Ascending aorta (tissue), 2 donors: ENCODE data around the gene IREB2. TPM values are rescaled to one million over a fixed set of nuclear protein-coding genes. Genes with fewer than 3 reads are reported as not detected.

Experiments
- DNase-seq, 2 donors: peaks; one replicate each; pipeline ENCODE4 v3.0.0-alpha.2; 2019; ENCODE audit warnings: low spot score in 2 of 2
- H3K27ac ChIP-seq, 2 donors: fragments of 200-600 bp; sonication (generic); one replicate each; pipeline ENCODE4 v1.5.1; 2016 to 2017; ENCODE audit warnings: mild to moderate bottlenecking in 1 of 2
- H3K27me3 ChIP-seq: fragments of 200-600 bp; sonication (generic); one replicate; pipeline ENCODE4 v1.5.1; 2017
- H3K36me3 ChIP-seq, 2 donors: fragments of 200-600 bp; sonication (generic); one replicate each; pipeline ENCODE4 v1.5.1; 2016
- H3K4me1 ChIP-seq, 2 donors: fragments of 200-600 bp; sonication (generic); one replicate each; pipeline ENCODE4 v1.5.1; 2016 to 2017; ENCODE audit warnings: mild to moderate bottlenecking in 1 of 2
- H3K4me3 ChIP-seq, 2 donors: fragments of 200-600 bp; sonication (generic); one replicate each; pipeline ENCODE4 v1.5.1; 2016 to 2017; ENCODE audit warnings: mild to moderate bottlenecking in 1 of 2
- H3K9me3 ChIP-seq, 2 donors: fragments of 200-600 bp; sonication (generic); one replicate each; pipeline ENCODE4 v1.5.1; 2016
- CTCF ChIP-seq, 3 experiments: fragments of 200-600 bp in 2 of 3; fragments of 450-650 bp in 1 of 3; sonication (generic) in 2 of 3; IDR thresholded peaks; one replicate each; pipeline ENCODE4 v1.5.1; 2016 to 2019; ENCODE audit warnings: antibody characterized with exemption in 3 of 3, mild to moderate bottlenecking in 1 of 3, moderate library complexity in 1 of 3
- intact Hi-C: fragments of 100-400 bp; cut with DNase I; formaldehyde crosslinking; loops from one replicate; pipeline ENCODE4 v1.15.1; 2023
- total RNA-seq: library from RNA; depleted of rRNA; stranded (reverse); fragments of >200 nt; gene quantifications from one replicate; pipeline ENCODE4 v1.1.0, GENCODE V29; 2016

IREB2 gene
- total RNA-seq, 1 donor from 2014 or later = 12.7 TPM

GRCh38 chr15:78461171-78461888 is 23.3 kb downstream of the IREB2 start:
- Histone ChIP-seq H3K36me3 (peaks cover 3 to 28% of the 10 kb centered on the region in 2 donors), H3K27ac (no peak overlapping the region), H3K9me3 (no peaks in the 10 kb centered on the region), H3K4me1 (peaks cover 0 to 10% of the 10 kb centered on the region in 2 donors), H3K27me3 (no peaks in the 10 kb centered on the region), H3K4me3 (no peak overlapping the region)
- DNase-seq = no peak
- intact Hi-C loops = no loop called here
- no peak for TF ChIP-seq CTCF (IDR thresholded peaks at IDR 0.05)

- Histone ChIP-seq H3K4me3 (no peak overlapping the region), H3K27ac (no peak overlapping the region), H3K4me1 (peaks cover 0 to 4% of the 10 kb centered on the region in 2 donors), H3K36me3 (peaks cover 59 to 87% of the 10 kb centered on the region in 2 donors), H3K27me3 (no peaks in the 10 kb centered on the region), H3K9me3 (no peaks in the 10 kb centered on the region)
- intact Hi-C loops = no loop called here
- no peak for TF ChIP-seq CTCF (IDR thresholded peaks at IDR 0.05)
- DNase-seq = no peak
Measured at GRCh38 chr15:78469031-78469430, 31.0 kb downstream of the IREB2 start.

GRCh38 chr15:78477295-78477694 is 39.3 kb downstream of the IREB2 start:
- no peaks in the 10 kb centered on the region for H3K27me3 ChIP-seq
- H3K36me3 ChIP-seq = peaks cover 42 to 67% of the 10 kb centered on the region in 2 donors
- intact Hi-C loops = no loop called here

GRCh38 chr15:78479650-78480049 is 41.6 kb downstream of the IREB2 start:
- H3K36me3 ChIP-seq = peaks cover 46 to 67% of the 10 kb centered on the region in 2 donors
- H3K4me1 ChIP-seq = no peaks in the 10 kb centered on the region
- no peaks in the 10 kb centered on the region for H3K9me3 ChIP-seq
- DNase-seq = no peak
- intact Hi-C loops = no loop called here
- TF ChIP-seq CTCF (IDR thresholded peaks at IDR 0.05) = no peak
- H3K27ac ChIP-seq = no peak overlapping the region
- no peak overlapping the region for H3K4me3 ChIP-seq
- H3K27me3 ChIP-seq = no peaks in the 10 kb centered on the region

More at GRCh38 chr15:78477295-78477694, 39.3 kb downstream of the IREB2 start:
- H3K4me1 ChIP-seq = no peaks in the 10 kb centered on the region
- no peak overlapping the region for H3K4me3 ChIP-seq
- no peak overlapping the region for H3K27ac ChIP-seq
- no peak for TF ChIP-seq CTCF (IDR thresholded peaks at IDR 0.05)
- H3K9me3 ChIP-seq = no peaks in the 10 kb centered on the region
- no peak for DNase-seq

GRCh38 chr15:78481917-78482316 is 43.9 kb downstream of the IREB2 start:
- intact Hi-C loops = no loop called here
- no peaks in the 10 kb centered on the region for H3K9me3 ChIP-seq
- H3K36me3 ChIP-seq = peaks cover 48 to 72% of the 10 kb centered on the region in 2 donors
- no peak overlapping the region for H3K4me3 ChIP-seq
- no peak for TF ChIP-seq CTCF (IDR thresholded peaks at IDR 0.05)
- no peaks in the 10 kb centered on the region for H3K4me1 ChIP-seq
- no peak for DNase-seq
- H3K27ac ChIP-seq = no peak overlapping the region
- H3K27me3 ChIP-seq = no peaks in the 10 kb centered on the region
